Astrocyte of the cerebellum (primary cell): ENCODE data around the gene ZDHHC3.

Experiments used
- DNase-seq: peaks from one replicate; pipeline ENCODE4 v3.0.0-alpha.2; 2011; ENCODE audit warnings: low read depth
- H3K4me3 ChIP-seq: 2 replicates; pipeline ENCODE4 v1.5.1; 2011; ENCODE audit warnings: mild to moderate bottlenecking, low read depth, low read length, moderate library complexity
- CTCF ChIP-seq: IDR thresholded peaks from 2 replicates; pipeline ENCODE4 v1.5.1; 2012; ENCODE audit warnings: low read length, low read depth, moderate library complexity, mild to moderate bottlenecking; ENCODE audit errors: missing control alignments
- in situ Hi-C: cut with HindIII; loops from 2 replicates; pipeline ENCODE4 v1.10.0; 2017; ENCODE audit warnings: low sequenced_read_pairs

Gene ZDHHC3

DNA sequence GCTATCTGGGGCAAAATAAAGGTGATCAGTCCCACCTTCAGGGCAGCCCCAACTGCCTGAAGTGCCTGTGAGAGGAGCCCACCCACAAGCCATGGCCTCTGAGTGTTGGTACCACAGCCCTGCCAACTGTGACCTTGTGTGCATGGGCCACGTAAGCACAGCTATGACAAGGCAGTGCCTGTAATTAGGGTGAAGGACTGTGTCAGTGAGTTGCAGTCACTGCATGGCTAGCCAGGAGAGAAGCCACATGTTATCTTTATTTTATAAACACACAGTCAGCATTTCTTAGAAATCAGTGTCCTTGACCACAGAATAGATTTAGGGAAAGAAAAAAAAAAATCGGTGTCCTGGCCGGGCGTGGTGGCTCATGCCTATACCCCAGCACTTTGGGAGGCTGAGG is 24.8 kb upstream of the ZDHHC3 start:
- no peak overlapping the region for H3K4me3 ChIP-seq
- no peak for DNase-seq
- in situ Hi-C loops: no loop called here
- TF ChIP-seq CTCF: no peak

DNA sequence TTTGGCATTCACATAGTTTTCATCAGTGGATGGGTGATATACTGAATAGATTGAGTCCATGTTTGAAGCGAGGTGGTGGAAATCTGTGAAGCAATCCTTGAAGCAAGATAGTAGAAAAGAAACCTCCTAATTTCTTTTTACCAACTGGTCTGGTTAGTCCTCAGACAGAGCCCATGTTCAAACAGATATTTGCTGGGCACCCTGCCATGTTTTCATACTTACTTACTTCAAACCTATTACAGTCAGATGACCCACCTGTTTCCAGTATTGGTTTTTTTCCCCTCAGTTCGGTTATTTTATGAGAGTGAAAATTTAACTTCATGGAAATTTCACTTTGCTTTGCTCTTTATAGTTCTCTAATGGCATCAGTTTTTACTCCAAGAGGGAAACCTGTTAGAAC is 23.8 kb upstream of the ZDHHC3 start:
- no peak overlapping the region for H3K4me3 ChIP-seq
- DNase-seq: no peak
- in situ Hi-C loops: no loop called here

GRCh38 chr3:44996556-44996969 is 20.6 kb upstream of the ZDHHC3 start:
- in situ Hi-C loops: no loop called here
- no peak for TF ChIP-seq CTCF
- H3K4me3 ChIP-seq: no peak overlapping the region
- DNase-seq: no peak

More for the DNA sequence above, 23.8 kb upstream of the ZDHHC3 start:
- TF ChIP-seq CTCF: no peak

DNA sequence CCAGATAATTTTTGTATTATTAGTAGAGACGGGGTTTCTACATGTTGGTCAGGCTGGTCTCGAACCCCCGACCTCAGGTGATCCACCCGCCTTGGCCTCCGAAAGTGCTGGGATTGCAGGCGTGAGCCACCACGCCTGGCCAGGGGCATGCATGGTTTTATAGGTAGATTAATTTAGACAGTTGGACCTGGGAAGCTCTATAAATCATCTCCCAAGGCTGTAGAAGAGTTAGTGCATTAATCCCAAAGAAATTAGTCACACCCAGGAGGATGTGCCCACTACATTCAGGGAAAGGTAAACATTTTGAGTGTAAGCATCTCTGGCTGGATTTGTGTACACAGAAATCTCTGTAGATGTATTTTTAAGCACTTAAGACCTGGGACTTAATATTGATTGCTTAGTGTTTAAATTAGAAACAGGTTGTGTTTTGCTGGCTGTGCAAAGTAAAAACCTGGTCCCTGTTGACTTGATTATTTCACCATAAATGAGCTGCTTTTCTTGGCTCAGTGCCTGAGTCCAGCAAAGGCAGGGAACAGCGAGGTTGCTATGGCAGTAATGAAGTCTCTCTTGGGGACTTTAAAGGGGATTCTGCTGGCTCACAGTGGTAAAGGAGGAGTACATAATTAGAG is 19.3 kb upstream of the ZDHHC3 start:
- no peak overlapping the region for H3K4me3 ChIP-seq
- in situ Hi-C loops: no loop called here
- no peak for TF ChIP-seq CTCF
- peak; percentile 52 for DNase-seq

GRCh38 chr3:44993471-44994205 is 17.7 kb upstream of the ZDHHC3 start:
- H3K4me3 ChIP-seq: no peak overlapping the region
- no peak for TF ChIP-seq CTCF
- peak; percentile 84 for DNase-seq
- in situ Hi-C loops: no loop called here

DNA sequence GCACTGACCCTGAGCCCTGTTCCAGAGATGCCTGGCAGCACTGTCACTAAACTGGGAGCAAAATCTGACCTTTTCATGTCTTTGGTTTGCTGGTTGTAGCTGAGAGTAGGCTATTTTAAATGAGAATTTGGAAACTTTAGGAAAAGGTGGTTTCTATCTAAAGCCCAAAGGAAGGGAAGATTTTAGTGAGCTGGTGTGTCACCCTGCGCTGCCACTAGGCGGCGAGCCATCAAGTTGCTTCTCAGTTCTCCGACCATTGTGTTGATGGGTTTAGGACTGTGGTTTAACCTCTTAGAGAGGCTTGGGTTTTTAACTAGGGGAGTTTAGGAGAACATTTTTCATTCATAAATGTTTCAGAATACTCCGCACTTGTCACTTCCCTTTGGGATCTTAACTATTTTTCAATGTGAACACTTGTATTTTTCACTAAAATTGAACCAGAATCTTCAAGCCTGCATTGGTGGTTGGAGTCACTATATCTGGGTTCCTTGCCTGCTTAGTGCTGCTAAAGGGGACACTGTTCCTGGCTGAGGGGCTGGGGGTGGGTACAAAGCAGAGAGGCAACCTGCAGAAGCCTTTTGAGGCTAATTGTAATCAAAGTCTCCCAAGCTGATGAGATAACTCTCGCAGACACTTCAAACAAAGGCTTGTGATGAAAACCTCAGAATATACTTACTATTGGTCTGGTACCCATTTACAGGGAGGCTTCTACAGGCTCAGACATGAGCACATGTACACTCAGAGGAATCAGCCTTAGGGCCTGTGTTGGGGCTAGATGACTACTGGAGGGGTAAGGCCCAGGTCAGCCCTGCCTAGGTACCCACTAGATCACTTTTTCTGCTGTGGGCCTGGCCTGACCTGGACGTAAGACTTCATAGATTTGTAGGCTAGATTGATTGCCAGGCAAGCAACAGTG is 16.8 kb upstream of the ZDHHC3 start:
- in situ Hi-C loops: no loop called here
- no peak overlapping the region for H3K4me3 ChIP-seq
- DNase-seq: no peak
- peak; percentile 76 for TF ChIP-seq CTCF
